Neural crest cell (in vitro differentiated cells): Measurements from ENCODE around the gene CCDC141. TPM values are rescaled to one million over a fixed set of nuclear protein-coding genes. Genes with fewer than 3 reads are reported as not detected.

Experiments used
- DNase-seq: peaks from one replicate; pipeline ENCODE4 v3.0.0; 2021; ENCODE audit warnings: low read depth, mixed read lengths, low spot score
- H3K27ac Mint-ChIP-seq: one replicate; pipeline ENCODE4 v1.8.0; 2021; ENCODE audit warnings: mild to moderate bottlenecking, mixed read lengths; ENCODE audit not compliant: unreplicated experiment
- H3K27me3 Mint-ChIP-seq: 2 replicates; pipeline ENCODE4 v1.8.0; 2021; ENCODE audit warnings: low read depth, mild to moderate bottlenecking, mixed read lengths
- H3K36me3 Mint-ChIP-seq: 2 replicates; pipeline ENCODE4 v1.8.0; 2021; ENCODE audit warnings: low read depth, mild to moderate bottlenecking, mixed read lengths
- H3K4me1 Mint-ChIP-seq: 2 replicates; pipeline ENCODE4 v1.8.0; 2021; ENCODE audit warnings: mixed read lengths
- H3K4me3 Mint-ChIP-seq: one replicate; pipeline ENCODE4 v1.8.0; 2021; ENCODE audit warnings: mild to moderate bottlenecking, mixed read lengths
- H3K9me3 Mint-ChIP-seq: 2 replicates; pipeline ENCODE4 v1.8.0; 2021; ENCODE audit warnings: mixed read lengths
- CTCF ChIP-seq: fragments of 200-600 bp; sonication (generic); conservative IDR thresholded peaks from 2 replicates; pipeline ENCODE4 v1.5.0; 2021; ENCODE audit warnings: antibody characterized with exemption, mild to moderate bottlenecking
- total RNA-seq: library from RNA; stranded (reverse); gene quantifications from 2 replicates; pipeline ENCODE4 v1.2.1, GENCODE V29; 2021

CCDC141 gene
- total RNA-seq, 1 donor from 2014 or later, result not detected

- H3K36me3 Mint-ChIP-seq, result no peaks in the 10 kb centered on the region
- peaks cover 3% of the 10 kb centered on the region for H3K27me3 Mint-ChIP-seq
- no peak overlapping the region for H3K4me3 Mint-ChIP-seq
- no peaks in the 10 kb centered on the region for H3K9me3 Mint-ChIP-seq
- TF ChIP-seq CTCF, result no peak
- H3K27ac Mint-ChIP-seq, result no peak overlapping the region
- no peaks in the 10 kb centered on the region for H3K4me1 Mint-ChIP-seq
- no peak for DNase-seq
These were observed 183.9 kb downstream of the CCDC141 start for GRCh38 chr2:178865999-178866398.

- H3K4me3 Mint-ChIP-seq, result no peak overlapping the region
- DNase-seq, result no peak
- no peaks in the 10 kb centered on the region for H3K4me1 Mint-ChIP-seq
- TF ChIP-seq CTCF, result no peak
- no peaks in the 10 kb centered on the region for H3K36me3 Mint-ChIP-seq
- no peaks in the 10 kb centered on the region for H3K9me3 Mint-ChIP-seq
- H3K27ac Mint-ChIP-seq, result no peak overlapping the region
- no peaks in the 10 kb centered on the region for H3K27me3 Mint-ChIP-seq
These were observed 184.6 kb downstream of the CCDC141 start for GRCh38 chr2:178865146-178865936.

GRCh38 chr2:178863856-178864620 is 185.9 kb downstream of the CCDC141 start:
- DNase-seq, result no peak
- H3K36me3 Mint-ChIP-seq, result no peaks in the 10 kb centered on the region
- H3K4me1 Mint-ChIP-seq, result no peaks in the 10 kb centered on the region
- TF ChIP-seq CTCF, result no peak
- H3K4me3 Mint-ChIP-seq, result no peak overlapping the region
- no peaks in the 10 kb centered on the region for H3K27me3 Mint-ChIP-seq
- H3K9me3 Mint-ChIP-seq, result no peaks in the 10 kb centered on the region
- no peak overlapping the region for H3K27ac Mint-ChIP-seq

- Mint-ChIP-seq H3K4me1 (no peaks in the 10 kb centered on the region), H3K9me3 (no peaks in the 10 kb centered on the region), H3K36me3 (no peaks in the 10 kb centered on the region), H3K27me3 (no peaks in the 10 kb centered on the region), H3K4me3 (no peak overlapping the region), H3K27ac (no peak overlapping the region)
- TF ChIP-seq CTCF, result no peak
- DNase-seq, result no peak
These were observed 186.6 kb downstream of the CCDC141 start for GRCh38 chr2:178863130-178863855.

GRCh38 chr2:178860551-178860950 is 189.4 kb downstream of the CCDC141 start:
- Mint-ChIP-seq H3K36me3 (no peaks in the 10 kb centered on the region), H3K27ac (no peak overlapping the region), H3K9me3 (no peaks in the 10 kb centered on the region), H3K27me3 (no peaks in the 10 kb centered on the region), H3K4me1 (no peaks in the 10 kb centered on the region), H3K4me3 (no peak overlapping the region)
- TF ChIP-seq CTCF, result no peak
- DNase-seq, result no peak
